Measurements from ENCODE around the gene LRRC46.
A peak's percentile ranks its signal among the peaks of the same experiment; 100 is the strongest.

The LRRC46 gene, protein sequence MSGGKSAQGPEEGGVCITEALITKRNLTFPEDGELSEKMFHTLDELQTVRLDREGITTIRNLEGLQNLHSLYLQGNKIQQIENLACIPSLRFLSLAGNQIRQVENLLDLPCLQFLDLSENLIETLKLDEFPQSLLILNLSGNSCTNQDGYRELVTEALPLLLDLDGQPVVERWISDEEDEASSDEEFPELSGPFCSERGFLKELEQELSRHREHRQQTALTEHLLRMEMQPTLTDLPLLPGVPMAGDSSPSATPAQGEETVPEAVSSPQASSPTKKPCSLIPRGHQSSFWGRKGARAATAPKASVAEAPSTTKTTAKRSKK

DNA sequence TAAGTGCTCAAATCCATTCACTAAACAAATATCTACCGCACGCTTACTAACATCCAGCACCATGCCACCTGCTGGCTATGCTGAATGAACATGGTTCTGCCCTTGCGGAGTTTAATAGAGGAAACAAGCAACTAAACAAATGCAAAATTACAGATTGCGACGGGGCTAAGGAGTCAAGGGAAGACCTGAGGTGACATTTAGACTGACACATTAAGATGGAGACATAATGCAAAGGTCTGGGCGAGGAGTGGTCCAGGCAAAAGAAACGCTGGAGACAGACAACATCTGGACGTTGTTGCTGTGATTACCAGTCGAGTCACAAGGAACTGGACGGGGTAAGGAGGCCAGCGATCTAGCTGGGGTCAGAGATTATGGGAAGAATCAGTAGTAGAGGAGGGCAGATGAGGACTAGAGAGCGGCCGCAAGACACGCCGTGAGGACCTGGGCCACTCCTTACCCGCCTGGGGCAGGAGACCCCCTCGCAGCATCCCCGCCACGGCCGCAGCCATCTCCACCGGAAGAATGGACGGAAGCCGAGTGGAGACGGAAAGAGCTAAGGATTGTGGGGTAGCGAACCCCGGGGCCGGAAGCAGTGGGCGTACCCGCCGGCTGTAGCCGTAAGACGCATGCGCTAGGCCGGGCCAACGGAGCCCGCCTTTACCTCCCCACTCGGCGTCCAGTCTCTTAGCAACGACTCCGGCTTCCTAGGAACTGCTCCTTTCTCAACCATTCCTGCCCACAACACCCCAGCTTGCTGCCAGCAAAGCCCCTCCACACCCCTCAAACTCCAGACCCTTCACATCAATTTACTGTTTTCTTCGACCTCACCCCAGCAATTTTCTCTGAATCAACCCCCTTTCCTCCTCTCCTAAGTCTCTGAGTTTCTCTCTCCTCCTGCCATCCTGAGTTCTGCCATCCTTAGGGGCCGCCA is at the start of gene LRRC46, which contains the start of gene MRPL10:
LRRC46 (plus strand) TSS at position 668 of the 931 bp plus-strand sequence. CDS start 320 bp downstream, outside the sequence.
MRPL10 (minus strand) TSS at position 539 of the 931 bp plus-strand sequence; CDS start at position 509, 30 bp downstream.
- peak; percentile 83 to 84 for DNase-seq (ENCODE audit: low read depth in 2 of 2)

DNA sequence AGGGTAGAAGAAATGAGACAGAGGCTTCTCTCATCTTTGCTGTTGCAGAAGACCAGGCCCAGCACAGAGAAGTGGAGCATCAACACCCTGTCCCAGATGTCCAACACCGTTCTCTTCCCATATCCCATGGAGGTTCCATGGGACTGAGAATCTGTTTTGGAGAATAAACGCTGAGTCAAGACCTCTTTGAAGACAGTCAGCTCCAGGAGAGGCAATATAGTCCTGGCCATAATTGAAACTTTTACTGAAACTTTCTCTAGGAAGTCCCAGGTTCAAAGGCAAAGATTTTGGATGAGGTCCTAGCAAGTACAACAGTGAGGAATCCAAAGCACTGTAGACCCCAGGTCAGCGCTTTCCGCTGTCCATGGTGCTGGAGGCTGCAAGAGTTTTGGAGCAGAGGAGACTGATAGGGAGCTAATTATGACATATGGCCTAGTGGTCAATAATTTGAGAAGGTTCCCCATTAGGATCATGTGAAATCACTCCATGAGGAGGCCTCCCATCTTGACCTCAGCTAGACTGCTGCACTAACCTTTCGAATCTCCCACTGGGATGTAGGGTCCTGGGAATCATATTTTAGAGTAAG is 45.8 kb upstream of the LRRC46 start:
- DNase-seq (ENCODE audit: low read depth in 2 of 2) = no peak

DNA sequence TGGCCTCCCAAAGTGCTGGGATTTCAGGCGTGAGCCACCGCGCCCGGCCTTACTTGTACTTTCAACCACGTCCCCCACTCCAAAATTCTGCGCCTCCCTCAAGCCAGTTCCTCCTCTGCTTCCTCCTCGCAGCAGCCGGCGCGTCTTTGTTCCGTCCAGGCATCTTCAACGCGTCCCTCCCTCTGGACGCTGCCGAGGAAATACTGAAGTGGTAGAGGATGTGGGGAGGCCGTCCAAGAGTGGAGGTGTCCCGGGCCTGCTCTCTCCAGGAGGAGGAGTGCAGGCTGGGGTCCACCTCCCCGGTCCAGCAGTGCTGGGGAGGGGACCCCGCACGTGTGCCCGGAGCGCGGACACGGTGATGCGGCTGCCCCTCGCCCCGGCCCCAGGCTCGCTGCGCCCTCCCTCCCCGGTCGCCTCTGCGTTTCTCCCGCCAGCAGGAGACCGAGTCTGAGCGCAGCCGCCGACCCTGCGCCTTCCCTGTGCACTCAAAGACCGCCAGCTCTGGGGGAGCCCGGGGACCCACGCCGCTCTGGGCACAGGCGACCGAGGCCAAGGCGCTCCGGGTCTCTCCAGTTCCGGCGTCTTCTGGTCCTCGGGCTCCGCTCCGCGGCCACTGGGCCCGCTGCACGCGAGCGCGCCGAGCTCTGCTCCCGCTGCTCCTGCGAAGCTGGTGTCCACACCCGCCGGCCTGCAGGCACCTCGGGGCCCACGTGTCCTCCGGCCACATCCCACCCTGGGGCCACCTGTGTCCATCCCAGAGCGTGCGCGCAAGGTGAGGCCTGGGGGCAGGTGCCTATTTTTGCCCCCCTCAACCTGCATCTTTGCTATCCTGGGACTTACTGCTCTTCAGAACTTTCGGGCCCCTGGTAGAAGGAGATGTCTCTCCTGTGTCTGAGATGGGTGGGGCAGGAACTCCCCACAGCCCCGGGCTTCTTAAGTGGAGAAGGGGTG is 41.6 kb upstream of the LRRC46 start:
- DNase-seq (ENCODE audit: low read depth in 2 of 2) = peak in 1 of 2 donors; percentile 19

DNA sequence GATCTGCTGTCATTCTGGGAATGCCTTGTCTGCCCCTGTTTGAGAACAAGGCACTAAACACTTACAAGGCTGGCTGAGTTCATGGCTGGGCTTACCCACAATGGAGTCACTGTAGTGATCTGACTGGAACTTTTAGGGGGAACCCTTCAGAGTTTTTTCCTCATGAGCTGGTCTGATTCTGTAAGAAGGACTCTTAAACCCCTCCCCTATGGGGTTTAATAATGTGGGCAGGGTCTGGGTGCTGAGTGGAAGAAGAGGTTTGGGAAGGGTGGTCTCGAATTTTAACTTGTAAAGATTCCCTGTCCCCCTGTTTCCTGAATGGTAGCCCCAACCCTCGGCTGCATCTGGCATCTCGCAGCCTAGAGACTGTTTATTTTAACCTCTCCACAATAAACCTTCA is 40.4 kb upstream of the LRRC46 start:
- DNase-seq (ENCODE audit: low read depth in 2 of 2) = no peak

DNA sequence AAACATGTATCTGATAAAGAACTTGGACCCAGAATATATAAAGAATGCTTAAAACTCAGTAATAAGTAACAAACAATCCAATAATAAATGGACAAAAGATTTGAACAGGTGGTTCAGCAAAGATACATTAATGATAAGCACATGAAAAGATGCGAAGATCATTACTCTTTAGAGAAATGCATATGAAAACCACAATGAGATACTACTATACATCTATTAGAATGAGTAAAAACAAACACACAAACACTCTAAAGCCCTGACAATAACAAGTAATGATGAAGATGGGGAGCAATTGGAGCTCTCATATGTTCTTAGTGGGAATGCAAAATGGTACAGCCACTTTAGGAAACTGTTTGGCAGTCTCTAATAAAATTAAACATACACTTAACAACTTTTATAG is 39.0 kb upstream of the LRRC46 start:
- no peak for DNase-seq (ENCODE audit: low read depth in 2 of 2)

DNA sequence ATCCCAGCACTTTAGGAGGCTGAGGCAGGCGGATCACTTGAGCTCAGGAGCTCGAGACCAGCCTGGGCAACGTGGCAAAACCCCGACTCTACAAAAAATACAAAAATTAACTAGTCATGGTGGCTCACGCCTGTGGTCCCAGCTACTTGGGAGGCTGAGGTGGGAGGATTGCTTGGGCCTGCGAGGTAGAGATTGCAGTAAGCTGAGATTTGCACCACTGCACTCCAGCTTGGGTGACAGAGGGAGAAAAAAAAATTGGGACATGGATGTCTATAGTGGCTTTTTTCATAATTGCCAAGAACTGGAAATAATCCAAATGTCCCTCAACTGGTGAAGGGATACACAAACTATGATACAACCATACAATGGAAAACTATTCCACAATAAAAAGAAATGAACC is 38.5 kb upstream of the LRRC46 start:
- no peak for DNase-seq (ENCODE audit: low read depth in 2 of 2)

DNA sequence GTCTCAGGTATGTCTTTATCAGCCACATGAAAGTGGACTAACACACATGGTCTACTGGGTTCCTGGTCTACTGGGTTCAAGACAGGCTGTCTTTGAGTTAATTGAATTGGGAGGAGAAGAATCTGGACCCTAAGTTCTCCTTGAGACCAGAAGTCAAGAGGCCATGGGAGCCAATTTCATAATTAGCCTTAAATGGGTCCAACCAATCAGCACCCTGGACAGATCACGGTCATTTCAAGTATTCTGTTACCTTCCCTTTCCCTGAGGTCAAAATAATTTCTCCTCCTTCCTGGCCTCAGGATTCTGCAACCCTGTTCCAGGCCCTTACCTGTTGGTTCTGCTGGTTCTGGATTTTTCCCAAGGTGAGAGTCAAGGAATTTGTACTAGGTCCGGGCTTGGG is 33.7 kb upstream of the LRRC46 start:
- DNase-seq (ENCODE audit: low read depth in 2 of 2) = no peak

DNA sequence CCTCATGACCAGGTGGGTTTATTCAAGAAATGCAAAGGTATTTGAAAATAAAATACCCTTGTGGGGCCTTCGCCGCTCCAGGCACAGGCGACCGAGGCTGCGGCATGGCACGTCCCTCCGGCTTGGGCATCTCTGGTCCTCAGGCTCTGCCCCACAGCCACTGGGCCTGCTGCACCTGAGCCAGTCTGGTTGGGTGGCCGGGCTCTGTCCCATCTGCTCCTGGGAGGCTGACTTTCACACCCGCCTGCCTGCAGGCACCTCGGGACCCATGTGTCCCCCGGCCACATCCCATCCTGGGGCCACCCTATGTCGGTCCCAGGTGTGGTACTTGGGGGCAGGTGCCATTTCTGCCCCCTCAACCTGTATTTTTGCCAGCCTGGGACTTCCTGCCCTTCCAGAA is 30.8 kb upstream of the LRRC46 start:
- DNase-seq (ENCODE audit: low read depth in 2 of 2) = no peak

DNA sequence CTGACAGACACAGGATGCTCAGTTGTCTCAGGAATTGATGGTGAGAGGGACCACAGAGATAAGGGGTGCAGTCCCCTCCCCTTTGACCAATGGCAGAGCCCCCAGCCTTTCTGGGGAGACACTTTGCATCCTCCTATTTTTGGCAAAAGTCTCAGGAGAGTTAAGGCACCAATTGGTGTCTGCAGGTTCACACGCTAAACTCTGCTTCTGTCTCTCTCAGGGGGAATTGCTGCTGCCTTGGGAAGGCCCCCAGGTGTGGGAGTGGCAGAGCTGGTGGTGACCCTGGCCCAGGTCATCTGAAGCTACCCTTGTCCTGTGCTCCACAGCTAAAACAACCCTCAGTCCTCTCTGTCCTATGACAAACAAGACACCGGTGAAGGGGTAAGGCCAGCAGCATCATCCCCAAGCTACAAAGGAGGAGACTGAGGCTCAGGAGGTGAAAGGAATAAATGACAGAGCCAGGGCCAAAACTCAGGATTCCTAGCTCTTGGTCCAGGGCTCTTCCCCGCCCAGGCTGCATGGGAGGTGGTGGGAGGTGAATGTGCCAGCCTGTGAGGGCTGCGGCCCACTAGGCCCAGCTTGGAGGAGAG is 30.2 kb upstream of the LRRC46 start:
- DNase-seq (ENCODE audit: low read depth in 2 of 2) = no peak

DNA sequence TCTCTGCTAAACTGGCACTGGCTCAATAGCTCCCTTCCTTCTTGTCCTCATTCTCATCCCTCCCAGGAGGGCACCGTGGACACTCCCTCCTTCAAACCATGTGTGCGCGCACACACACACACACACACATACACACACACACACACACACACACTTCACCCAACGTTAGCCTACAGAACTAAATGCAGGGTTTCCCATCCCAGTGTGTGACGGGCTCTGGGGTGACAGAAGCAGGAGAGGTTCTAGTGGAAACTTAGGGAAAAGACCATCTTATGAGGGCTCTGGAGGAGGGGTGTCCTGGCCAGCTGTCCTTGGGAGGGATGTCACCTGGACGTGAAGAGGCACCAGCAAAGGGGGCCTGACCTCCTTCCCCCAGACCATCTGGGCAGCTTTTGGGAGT is 29.6 kb upstream of the LRRC46 start:
- DNase-seq (ENCODE audit: low read depth in 2 of 2) = no peak

DNA sequence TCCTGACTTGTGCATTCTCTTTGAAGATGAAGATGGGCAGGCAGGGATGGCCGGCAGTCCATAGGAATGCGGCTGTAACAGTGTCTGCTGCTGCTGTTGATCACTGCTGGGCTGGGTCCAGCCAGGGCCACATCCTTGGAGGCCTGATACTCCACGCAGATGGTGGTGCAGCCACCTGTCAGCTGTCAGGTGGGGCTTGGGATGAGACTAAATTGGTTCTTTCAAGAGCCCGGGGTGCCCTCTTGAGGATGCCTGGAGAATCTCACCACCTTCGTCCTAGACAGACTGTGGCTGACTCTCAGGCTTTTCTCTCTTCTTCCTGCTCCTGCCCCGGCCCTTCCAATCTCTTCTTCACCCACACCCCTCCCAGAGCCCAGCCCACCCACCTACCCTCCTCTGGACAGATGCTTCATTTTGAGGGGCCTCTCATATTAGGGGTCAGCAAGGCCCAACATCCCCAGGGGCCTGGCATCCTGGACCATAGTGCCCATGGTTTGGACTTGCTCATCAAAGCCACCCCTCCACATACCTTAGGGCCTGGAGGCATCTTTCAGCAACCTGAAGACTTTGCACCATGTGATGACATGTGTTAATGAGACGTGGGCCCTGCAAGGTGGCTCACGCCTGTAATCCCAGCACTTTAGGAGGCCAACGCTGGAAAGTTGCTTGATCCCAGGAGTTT is 29.0 kb upstream of the LRRC46 start:
- peak; percentile 25 to 26 for DNase-seq (ENCODE audit: low read depth in 2 of 2)

DNA sequence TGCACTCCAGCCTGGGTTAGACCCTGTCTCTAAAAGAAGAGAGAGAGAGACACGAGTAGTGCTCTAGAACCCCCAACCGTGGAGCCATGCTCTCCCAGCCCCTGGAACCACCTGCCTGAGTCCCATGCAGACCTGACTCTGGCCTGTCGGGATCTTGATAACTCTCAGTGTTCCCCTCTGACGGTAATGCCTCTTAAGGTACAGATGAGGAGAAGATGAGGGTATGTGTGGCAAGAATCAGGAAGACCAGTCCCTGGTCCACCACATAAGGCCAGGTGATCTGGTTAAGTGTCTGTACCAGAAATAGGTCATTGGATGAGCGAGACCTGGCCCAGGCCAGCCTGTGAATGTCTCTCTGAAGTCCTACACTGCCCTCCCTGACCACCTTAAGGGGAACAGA is 28.3 kb upstream of the LRRC46 start:
- DNase-seq (ENCODE audit: low read depth in 2 of 2) = no peak

DNA sequence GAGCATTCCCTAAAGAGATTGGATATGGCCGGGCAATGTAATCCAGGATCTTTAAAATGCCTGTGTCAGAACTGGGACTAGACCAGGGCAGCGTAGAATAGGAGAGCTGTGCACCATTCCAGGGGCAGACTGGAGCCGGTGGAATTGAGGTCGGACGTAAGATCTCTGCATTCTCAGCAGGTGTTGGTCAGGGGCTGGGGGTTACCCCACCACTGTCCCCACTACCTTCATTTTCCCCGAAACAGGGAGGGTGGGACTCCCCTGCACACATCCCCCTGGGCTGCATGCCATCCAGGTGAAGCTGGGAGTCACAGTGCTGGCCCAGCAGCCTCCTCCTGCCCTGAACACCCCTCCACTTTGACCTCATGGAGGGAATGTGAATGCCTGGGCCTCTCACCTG is 27.7 kb upstream of the LRRC46 start:
- no peak for DNase-seq (ENCODE audit: low read depth in 2 of 2)

DNA sequence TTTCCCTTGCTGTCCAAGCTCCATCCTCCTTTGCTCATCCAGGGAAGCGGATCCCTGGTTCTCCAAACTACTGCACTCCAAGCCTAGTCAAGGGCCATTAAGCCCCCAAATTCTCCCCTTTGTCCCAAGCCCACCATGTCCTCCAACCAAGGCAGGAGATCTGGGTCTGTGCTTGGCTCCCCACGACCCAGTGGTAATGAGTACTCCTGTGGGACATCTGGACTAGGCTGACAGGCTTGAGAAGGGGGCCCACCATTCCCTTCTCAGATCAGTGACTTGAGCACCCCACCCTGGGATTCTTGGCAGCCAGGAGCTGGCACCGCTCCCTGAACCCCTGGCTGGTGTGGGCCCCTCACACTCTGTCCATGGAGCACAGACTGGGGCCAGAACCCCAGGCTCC is 27.0 kb upstream of the LRRC46 start:
- DNase-seq (ENCODE audit: low read depth in 2 of 2) = no peak

DNA sequence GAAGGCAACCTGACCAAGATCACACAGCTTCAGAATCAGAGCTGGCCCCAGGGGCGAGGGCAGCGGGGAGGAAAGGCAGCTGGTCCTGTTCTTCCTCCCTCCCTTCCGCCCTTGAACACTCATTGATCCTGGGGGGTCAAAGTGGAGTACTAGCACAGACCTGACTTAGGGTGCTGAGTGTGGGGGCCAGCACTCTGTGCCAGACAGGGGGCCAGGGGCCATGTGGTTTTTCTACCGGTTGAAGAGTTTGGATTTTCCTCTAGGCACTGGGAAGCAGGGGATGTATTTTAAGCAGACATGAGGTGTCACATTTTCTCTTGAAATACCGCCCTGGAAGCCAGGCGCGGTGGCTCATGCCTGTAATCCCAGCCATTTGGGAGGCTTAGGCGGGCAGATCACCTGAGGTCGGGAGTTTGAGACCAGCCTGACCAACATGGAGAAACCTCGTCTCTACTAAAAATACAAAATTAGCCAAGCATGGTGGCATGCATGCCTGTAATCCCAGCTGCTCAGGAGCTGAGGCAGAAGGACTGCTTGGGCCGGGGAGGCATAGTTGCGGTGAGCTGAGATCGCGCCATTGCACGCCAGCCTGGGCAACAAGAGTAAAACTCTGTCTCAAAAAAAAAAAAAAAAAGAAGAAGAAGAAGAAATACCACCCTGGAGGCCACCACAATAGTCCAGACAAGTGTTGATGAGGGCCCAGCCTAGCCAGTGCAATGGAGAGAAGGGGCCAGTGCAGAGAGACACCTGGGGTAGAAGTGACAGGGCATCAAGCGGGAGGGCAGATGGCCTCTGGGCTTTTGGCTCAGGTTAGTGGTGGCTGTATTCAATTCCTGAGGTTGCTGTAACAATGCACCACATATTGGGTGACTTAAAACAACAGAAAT is 25.2 kb upstream of the LRRC46 start:
- no peak for DNase-seq (ENCODE audit: low read depth in 2 of 2)

DNA sequence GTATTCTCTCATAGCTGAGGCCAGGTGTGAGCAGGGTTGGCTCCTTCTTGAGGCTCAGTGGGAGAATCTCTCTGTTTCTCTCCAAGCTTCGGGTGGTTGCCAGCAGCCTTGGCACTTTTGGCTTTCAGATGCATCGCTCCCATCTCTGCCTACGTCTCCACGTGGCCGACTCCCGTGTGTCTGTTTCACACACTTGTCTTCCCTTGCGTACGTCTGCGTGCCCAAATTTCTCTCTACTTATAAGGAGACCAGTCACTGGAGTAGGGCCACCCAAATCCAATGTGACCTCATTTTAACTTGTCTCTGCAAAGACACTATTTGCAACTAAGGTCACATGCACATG is 24.6 kb upstream of the LRRC46 start:
- no peak for DNase-seq (ENCODE audit: low read depth in 2 of 2)

DNA sequence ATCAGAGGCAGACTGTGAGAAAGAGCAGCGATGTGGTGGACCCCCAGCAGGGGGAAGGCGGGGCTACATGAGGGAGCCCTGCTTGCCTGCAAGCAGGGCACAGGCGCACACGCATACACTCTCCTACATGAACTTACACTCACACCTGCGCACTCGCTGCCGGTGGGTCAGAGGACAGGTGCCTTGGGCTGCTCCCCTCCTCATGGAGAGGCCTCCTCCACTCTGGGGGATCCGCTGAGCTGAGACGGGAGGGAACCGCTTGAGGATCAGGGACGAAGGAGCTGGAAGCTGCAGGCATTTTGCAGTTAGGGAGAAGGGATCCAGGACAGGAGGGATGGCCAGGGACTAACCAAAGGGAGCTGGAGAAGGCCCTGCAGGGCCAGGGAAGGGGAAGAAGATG is 24.0 kb upstream of the LRRC46 start:
- no peak for DNase-seq (ENCODE audit: low read depth in 2 of 2)

DNA sequence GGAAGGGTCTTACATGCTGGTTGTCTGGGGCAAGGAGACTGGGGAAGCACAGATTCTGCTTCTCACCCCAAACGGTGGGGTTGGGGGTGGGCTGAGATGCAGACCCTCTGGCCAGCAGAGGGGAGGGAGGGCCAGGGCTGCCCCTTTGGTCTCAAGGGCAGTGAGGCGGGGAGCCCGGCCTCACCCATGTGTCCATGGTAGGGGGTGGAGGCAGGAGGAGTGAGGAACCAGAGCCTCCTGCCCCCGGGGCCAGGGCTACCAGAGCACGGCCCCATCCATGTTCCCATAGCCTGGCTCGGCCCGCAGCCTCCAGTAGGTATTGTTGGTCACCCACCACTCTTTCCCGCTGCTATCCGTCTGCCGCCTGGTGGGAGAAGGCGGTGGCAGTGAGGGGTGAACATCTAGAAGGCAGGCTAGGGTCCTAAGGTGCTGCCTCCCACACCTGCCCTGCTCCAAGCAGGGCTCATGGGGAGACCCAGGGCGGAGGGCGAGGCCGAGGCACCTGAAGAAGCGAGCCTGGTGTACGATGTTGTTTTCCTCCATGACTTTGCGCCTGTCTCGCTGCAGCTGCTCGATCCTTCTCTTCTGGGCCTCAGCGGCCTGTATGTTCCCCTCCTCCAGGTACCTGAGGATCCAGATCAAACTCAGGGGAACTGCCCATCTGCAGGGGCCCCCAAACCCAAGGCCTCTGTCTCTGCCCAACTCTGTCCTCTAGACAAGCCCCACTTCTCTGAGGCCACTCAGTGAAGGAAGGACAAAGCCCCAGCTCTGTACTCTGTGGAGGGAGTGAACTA is 23.2 kb upstream of the LRRC46 start:
- DNase-seq (ENCODE audit: low read depth in 2 of 2) = no peak
